Measurements from ENCODE around the gene MCM10. TPM values are rescaled to one million over a fixed set of nuclear protein-coding genes. Genes with fewer than 3 reads are reported as not detected.

The MCM10 gene
- total and polyA plus RNA-seq, 2 of the 8 experiments (the other 6 are each of a cell fraction or from before 2014, with no cell fraction given), result 9.8 to 60.3 TPM

- no peak overlapping the region for H4K5ac ChIP-seq (ENCODE audit: insufficient read length, low read depth, low read length)
- no peak overlapping the region for H3K4ac ChIP-seq (replicated peaks; ENCODE audit: insufficient read length, low read depth, low read length)
- H3K4me1 ChIP-seq (replicated peaks in 1 of 4; ENCODE audit: control insufficient read depth in 3 of 4, insufficient read depth in 4 of 4, low read length in 3 of 4), result peaks cover 0 to 10% (median 6%) of the 10 kb centered on the region in 4 experiments; a peak in 6 of 7 replicates
- no peak overlapping the region for H3K9ac ChIP-seq (replicated peaks in 1 of 4; ENCODE audit: extremely low read depth in 1 of 4, low read depth in 3 of 4, low read length in 3 of 4)
- no peak overlapping the region for H3K4me3 ChIP-seq (ENCODE audit: extremely low read depth in 1 of 4, insufficient read depth in 2 of 4, low read depth in 3 of 4, low read length in 4 of 4)
- H2AK5ac ChIP-seq (ENCODE audit: low read depth, low read length), result no peak overlapping the region
- TF ChIP-seq EZH2 (IDR thresholded peaks at IDR 0.05; ENCODE audit: low read depth, low read length, severe bottlenecking), result no peak
- TF ChIP-seq POLR2AphosphoS5 (IDR thresholded peaks at IDR 0.05; ENCODE audit: low read depth, low read length), result no peak
- no peak for TF ChIP-seq RFX5 (IDR thresholded peaks at IDR 0.05; ENCODE audit: borderline replicate concordance, low read depth, low read length)
- no peak for TF ChIP-seq NANOG (IDR thresholded peaks at IDR 0.05; ENCODE audit: insufficient read depth, low read depth, low read length, poor library complexity, severe bottlenecking)
- no peak overlapping the region for H3K56ac ChIP-seq (replicated peaks; ENCODE audit: insufficient read length, low read depth, low read length)
- no peaks in the 10 kb centered on the region for H3K27me3 ChIP-seq (replicated peaks in 1 of 4; ENCODE audit: control insufficient read depth in 3 of 4, extremely low read depth in 1 of 4, insufficient read depth in 3 of 4, low read length in 3 of 4)
- H3K4me2 ChIP-seq (ENCODE audit: insufficient read depth in 1 of 2, low read depth in 2 of 2, low read length in 2 of 2), result no peak overlapping the region
- no peak overlapping the region for H3K18ac ChIP-seq (ENCODE audit: extremely low read depth, low read length)
- H3K23me2 ChIP-seq (ENCODE audit: low read depth, low read length), result peaks cover 2% of the 10 kb centered on the region; the same call in 1 of the 2 replicates
- H3K79me2 ChIP-seq (ENCODE audit: control insufficient read depth in 1 of 2, insufficient read depth in 2 of 2, low read length in 2 of 2), result no peaks in the 10 kb centered on the region
- H4K8ac ChIP-seq (ENCODE audit: extremely low read depth, insufficient read depth, low read length), result no peak overlapping the region
- H2BK12ac ChIP-seq (ENCODE audit: low read depth, low read length), result no peak overlapping the region
- H4K20me1 ChIP-seq (replicated peaks in 1 of 2; ENCODE audit: control insufficient read depth in 1 of 2, insufficient read depth in 2 of 2, low read length in 2 of 2), result no peaks in the 10 kb centered on the region
- no peak overlapping the region for H2BK120ac ChIP-seq (replicated peaks; ENCODE audit: low read depth, low read length)
- H2BK5ac ChIP-seq (ENCODE audit: low read depth, low read length), result no peak overlapping the region
- H3K36me3 ChIP-seq (ENCODE audit: control insufficient read depth in 2 of 4, insufficient read depth in 4 of 4, low read length in 3 of 4), result no peaks in the 10 kb centered on the region
- no peak overlapping the region for H3K14ac ChIP-seq (ENCODE audit: insufficient read length)
- CTCF ChIA-PET (ENCODE audit: partially characterized antibody), result interaction anchor here (0.7 to 1.8 kb wide), 6 partner anchors 9 to 82 kb away, joined by 3 to 6 read pairs (median 3); no protein-coding TSS in a partner anchor
- no peak overlapping the region for H3K23ac ChIP-seq (ENCODE audit: insufficient read length)
- no peak overlapping the region for H3K27ac ChIP-seq (ENCODE audit: low read depth, low read length)
- no peak overlapping the region for H4K91ac ChIP-seq (replicated peaks; ENCODE audit: insufficient read length, low read length)
- POLR2A ChIA-PET (ENCODE audit: partially characterized antibody), result interaction anchor here (0.6 to 1.6 kb wide), 3 partner anchors 8 to 104 kb away, joined by 3 to 4 read pairs (median 3); no protein-coding TSS in a partner anchor
- H3K79me1 ChIP-seq (ENCODE audit: low read depth, low read length), result no peaks in the 10 kb centered on the region
- H3K9me3 ChIP-seq (ENCODE audit: insufficient read depth in 2 of 2, low read depth in 1 of 2, low read length in 1 of 2), result no peaks in the 10 kb centered on the region
- no peak overlapping the region for H2AFZ ChIP-seq (ENCODE audit: low read length)
- DNase-seq (ENCODE audit: low read depth in 1 of 2, low spot score in 2 of 2), result no peak
- no peak for FAIRE-seq
- H2BK15ac ChIP-seq (ENCODE audit: low read length), result no peak overlapping the region
- 89% methylated on average over 16 of the region's 16 CpGs; no CpG with 5 or more reads in 1 of the 2 experiments for WGBS, 2 experiments (ENCODE audit: extremely low coverage in 1 of 2, insufficient coverage in 1 of 2, insufficient read length in 1 of 2, insufficient replicate concordance in 2 of 2, low coverage in 1 of 2, low lambda C conversion rate in 2 of 2, missing lambda C conversion rate in 1 of 2)
- H2BK20ac ChIP-seq (ENCODE audit: low read length), result no peak overlapping the region
These were observed 77.1 kb downstream of the MCM10 start for GRCh38 chr10:13238271-13239077.

Data from H1 (cell line).